Muscle layer of colon (tissue), 2 donors: ENCODE measurements around the gene NMRK2.
"Not testable (repeated sequence)": the region's sequence is repeated elsewhere in the genome, so short reads cannot be mapped to it uniquely, and the experiment has no call there.

Experiments
- H3K27ac ChIP-seq: one replicate; pipeline ENCODE4 v1.7.0; 2013; ENCODE audit warnings: low read depth, mild to moderate bottlenecking, low read length, moderate library complexity
- H3K27me3 ChIP-seq, 2 donors: one replicate each; pipeline ENCODE4 v1.7.0; 2013; ENCODE audit warnings: low read length in 2 of 2, mild to moderate bottlenecking in 2 of 2; ENCODE audit not compliant: insufficient read depth in 2 of 2, control insufficient read depth in 1 of 2
- H3K36me3 ChIP-seq: one replicate; pipeline ENCODE4 v1.7.0; 2013; ENCODE audit warnings: mild to moderate bottlenecking, low read length; ENCODE audit not compliant: insufficient read depth
- H3K4me1 ChIP-seq: one replicate; pipeline ENCODE4 v1.7.0; 2013; ENCODE audit warnings: mild to moderate bottlenecking, low read length; ENCODE audit not compliant: insufficient read depth
- H3K4me3 ChIP-seq, 2 donors: one replicate each; pipeline ENCODE4 v1.7.0; 2013; ENCODE audit warnings: low read length in 2 of 2, low read depth in 1 of 2, mild to moderate bottlenecking in 1 of 2, moderate library complexity in 1 of 2
- H3K9ac ChIP-seq: one replicate; pipeline ENCODE4 v1.7.0; 2013; ENCODE audit warnings: low read length
- H3K9me3 ChIP-seq: one replicate; pipeline ENCODE4 v1.7.0; 2013; ENCODE audit warnings: mild to moderate bottlenecking, low read length
- donor health status: abdominal sarcoma.
- donor health status: Adenocarcinoma of cecum.

Gene NMRK2

DNA sequence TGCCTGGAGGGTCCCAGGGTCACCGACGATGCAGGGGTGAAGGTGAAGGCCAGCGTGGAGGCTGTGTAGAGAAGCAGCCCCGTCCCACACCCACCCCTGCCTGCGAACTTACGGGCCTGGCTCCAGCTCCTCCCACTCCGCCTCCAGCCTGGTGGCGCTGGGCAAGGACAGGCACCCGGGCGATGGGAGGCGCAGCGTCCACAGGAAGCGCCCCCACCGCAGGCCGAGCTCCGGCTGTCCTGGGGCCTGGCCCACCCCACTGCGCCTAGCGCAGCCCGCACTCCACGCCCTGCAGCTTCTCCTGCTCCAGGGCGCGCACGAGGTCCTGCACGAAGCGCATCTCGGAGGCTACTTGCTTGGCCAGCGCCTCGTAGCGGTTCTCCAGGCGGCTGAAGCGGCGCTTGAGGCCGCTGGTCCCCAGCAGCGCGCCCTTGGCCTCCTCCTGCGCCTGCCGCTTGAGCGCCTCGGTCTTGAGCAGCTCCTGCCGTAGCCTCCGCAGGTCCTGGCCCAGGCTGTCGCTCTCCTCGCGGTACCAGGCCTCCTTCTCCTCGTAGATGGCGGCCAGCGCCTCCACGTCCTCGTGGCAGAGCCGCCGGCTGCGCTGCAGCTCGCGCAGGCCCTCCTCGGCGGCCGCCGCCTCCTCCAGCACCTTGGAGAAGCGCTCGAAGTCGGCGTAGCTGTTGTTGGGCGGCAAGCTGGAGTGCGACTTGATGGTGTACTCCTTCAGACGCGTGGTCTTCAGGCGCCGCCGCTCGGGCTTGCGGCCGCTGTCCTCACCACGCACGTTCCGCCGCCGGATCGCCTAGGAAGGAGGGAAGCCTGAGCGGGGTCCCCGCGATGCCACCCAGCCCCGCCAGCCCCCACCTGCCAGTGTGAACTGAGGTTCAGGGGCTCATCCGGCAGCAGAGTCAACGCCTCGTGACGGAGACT is 26.2 kb downstream of the NMRK2 start:
- Histone ChIP-seq H3K4me1 (peaks cover 3% of the 10 kb centered on the region), H3K9me3 (no peaks in the 10 kb centered on the region), H3K9ac (no peak overlapping the region), H3K27me3 (no peaks in the 10 kb centered on the region), H3K36me3 (peaks cover 62% of the 10 kb centered on the region), H3K4me3 (no peak overlapping the region), H3K27ac (no peak overlapping the region)

DNA sequence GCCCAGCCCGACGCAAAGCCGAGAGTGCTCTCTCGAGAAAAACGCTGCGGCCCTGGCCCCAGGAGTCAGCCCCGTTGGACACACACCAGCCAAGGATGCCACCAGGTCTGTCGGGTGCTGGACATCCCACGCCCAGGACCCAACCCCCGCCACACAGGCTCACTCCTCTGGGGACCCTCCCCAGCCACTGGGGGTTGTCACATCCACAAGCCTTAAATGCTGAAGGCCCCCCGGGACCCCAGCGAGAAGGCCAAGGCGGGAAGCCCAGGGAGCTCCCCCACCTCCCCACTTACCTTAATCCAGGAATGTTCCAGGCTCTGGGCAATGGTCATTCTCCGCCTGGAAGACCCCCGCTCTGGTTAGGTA is 26.9 kb downstream of the NMRK2 start:
- Histone ChIP-seq H3K4me1 (no peaks in the 10 kb centered on the region), H3K9me3 (no peaks in the 10 kb centered on the region), H3K27me3 (no peaks in the 10 kb centered on the region), H3K27ac (no peak overlapping the region), H3K4me3 (no peak overlapping the region), H3K36me3 (peaks cover 62% of the 10 kb centered on the region), H3K9ac (no peak overlapping the region)

DNA sequence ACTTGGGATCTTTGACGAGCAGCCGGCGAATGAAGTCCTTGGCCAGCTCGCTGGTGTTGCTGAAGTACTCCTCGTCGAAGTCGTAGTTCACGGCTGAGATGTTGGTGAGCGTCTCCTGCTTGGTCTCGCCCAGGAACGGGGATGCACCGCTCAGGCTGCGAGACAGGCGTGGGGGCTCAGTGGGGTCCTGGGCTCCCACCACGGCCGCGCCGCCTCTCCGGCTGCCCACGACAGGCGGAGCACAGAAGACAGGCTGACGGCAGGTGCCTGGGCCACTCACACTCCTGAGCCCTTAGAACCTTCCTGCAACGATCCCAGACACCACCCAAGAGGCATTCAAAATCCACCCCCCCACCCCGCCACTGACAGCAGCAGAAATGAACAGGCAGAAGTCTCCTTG is 28.1 kb downstream of the NMRK2 start:
- Histone ChIP-seq H3K27me3 (no peaks in the 10 kb centered on the region), H3K27ac (no peak overlapping the region), H3K9me3 (no peaks in the 10 kb centered on the region), H3K9ac (no peak overlapping the region), H3K36me3 (peaks cover 61% of the 10 kb centered on the region), H3K4me3 (no peak overlapping the region), H3K4me1 (peaks cover 4% of the 10 kb centered on the region)

DNA sequence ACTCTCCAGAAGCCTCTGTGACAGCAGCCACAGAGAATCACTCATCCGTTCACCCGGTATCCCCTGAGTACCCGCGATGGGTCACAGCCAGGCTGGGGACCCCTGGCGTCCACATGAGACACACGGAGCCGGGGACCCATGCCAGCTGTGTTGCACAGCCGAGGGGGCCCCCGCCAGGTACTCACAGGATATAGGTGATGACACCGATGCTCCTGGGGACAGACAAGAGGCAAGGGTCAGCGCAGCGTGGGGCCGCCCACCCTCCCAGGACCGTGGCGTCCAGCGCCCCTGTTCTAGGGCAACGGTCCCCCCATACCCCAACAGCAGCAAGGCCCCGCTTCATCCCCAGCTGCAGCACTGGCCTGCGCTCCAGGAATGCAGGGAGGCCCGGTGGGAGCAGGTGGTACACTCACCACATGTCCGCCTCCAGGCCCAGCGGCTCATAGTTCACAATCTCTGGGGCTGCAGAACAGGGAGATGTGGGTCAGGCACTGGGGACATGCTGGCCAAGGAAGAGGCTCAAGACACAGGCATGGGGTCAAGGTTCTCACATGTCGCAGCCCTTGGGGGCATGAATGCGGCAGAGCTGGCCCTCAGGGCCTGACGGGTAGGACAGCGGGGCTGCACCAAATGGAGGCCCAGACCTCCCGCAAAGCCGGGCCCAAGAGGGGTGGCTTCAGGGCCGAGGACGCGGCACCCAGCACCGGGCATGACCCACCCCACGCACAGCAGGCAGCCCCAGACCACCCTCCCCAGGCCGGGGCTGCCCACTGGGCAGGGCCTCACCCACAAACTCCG is 30.8 kb downstream of the NMRK2 start:
- Histone ChIP-seq H3K36me3 (peaks cover 63% of the 10 kb centered on the region), H3K27ac (no peak overlapping the region), H3K4me1 (peaks cover 28% of the 10 kb centered on the region), H3K9ac (no peak overlapping the region), H3K9me3 (no peaks in the 10 kb centered on the region), H3K4me3 (no peak overlapping the region), H3K27me3 (no peaks in the 10 kb centered on the region)

DNA sequence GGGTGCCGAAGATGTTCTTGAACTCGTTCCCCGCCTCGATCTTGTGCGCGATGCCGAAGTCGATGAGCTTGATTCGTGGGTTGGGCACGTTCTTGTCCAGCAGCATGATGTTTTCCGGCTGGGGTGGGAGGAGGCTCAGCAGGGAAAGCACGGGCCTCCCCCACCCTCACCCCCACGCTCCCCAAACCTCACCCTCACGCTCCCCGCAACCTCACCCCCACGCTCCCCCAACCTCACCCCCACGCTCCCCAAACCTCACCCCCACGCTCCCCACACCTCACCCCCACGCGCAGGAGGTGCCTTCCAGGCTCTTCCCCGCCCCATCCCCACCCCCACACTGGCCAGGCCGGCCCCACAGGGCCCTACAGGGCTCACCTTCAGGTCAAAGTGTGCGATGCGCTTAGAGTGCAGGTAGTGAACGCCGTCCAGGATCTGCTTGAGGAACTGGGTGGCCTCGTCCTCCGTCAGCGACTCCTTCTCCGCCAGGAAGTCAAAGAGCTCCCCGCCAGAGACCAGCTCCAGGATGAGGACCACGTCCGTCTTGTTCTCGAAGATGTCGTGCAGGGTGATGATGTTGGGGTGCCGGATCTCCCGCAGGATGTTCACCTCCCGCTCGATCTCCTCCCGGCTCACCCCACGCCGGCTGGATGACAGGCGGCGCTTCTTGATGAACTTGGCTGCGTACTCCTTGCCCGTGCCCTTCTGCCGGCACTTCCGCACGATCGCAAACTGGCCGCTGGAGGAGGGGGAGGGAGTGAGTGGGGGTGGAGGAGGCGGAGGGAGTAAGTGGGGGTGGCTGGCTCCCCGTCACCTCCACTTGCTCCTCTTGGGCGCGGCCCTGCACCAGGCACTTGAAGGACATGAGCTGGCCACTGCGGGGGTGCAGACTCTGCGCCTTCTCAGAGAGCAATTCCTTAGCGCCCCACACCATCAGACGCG is 31.7 kb downstream of the NMRK2 start:
- Histone ChIP-seq H3K4me3 (no peak overlapping the region), H3K27me3 (no peaks in the 10 kb centered on the region), H3K9me3 (no peaks in the 10 kb centered on the region), H3K9ac (no peak overlapping the region), H3K27ac (no peak overlapping the region), H3K4me1 (peaks cover 36% of the 10 kb centered on the region), H3K36me3 (peaks cover 59% of the 10 kb centered on the region)

DNA sequence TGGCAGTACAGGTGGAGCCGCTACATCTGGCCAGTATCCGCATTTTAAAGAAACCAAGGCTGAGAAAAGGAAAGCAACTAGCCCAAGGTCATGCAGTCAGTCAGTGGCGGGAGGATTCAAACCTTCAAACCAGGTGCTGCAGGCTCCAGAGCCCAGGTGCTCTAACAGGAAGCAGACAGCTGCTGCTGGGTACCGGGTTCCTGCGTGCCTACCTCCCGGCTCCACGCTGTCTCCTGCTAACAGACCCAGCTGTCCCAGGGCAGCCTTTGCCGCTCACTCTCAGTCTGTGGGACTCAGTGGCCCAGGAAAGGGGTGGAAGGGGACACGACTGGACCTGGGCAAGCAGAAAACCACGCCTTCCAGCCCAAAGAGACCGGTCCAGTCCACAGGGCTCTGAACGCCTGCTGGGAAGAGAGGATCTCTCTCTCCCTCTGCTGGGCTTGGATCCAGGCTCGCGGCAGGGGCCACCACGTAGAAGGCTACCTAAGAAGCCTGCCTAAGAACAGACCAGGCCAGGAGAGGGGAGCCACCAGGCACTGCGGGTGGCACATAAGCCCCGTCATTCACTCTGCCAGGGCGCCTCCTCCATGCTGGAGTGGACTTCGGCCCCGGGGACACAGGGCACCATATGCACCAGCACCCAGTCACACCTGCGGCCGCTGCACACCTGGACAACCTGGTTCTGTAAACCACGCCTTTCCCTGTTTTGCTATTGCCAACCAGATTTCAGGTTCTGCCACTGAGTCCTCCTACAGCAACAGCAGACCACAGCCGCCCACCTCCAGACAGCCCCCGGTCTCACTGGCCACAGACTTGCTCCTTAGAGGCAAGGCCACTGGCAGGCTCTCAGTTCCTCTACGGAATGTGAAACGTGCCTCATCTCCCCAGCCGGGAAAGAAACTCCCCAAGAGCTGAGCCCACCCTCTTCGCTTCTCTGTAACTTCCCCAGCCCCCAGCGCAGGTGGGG is 33.5 kb downstream of the NMRK2 start:
- Histone ChIP-seq H3K9me3 (no peaks in the 10 kb centered on the region), H3K4me1 (peaks cover 42% of the 10 kb centered on the region), H3K27ac (peak overlapping the region; percentile 71), H3K27me3 (no peaks in the 10 kb centered on the region), H3K36me3 (peaks cover 41% of the 10 kb centered on the region), H3K9ac (peak overlapping the region; percentile 12), H3K4me3 (peak overlapping the region in 1 of 2 donors; percentile 5)

DNA sequence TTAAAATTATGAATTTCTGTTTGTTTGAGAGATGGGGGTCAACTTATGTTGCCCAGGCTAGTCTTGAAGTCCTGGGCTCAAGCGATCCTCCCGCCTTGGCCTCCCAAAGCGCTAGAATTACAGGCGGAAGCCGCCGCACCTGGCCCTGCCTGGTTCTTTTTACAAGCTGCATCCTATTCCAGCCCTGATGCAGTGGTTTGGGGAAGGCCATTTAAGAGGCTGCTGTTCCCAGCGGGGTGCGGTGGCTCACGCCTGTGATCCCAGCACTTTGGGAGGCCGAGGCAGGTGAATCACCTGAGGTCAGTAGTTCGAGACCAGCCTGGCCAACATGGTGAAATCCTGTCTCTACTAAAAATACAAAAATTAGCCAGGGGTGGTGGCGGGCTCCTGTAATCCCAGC is 35.1 kb downstream of the NMRK2 start:
- H3K27me3 ChIP-seq, H3K9me3 ChIP-seq: not testable (repeated sequence)
- Histone ChIP-seq H3K9ac (peak overlapping the region; percentile 84), H3K27ac (peak overlapping the region; percentile 76), H3K36me3 (peaks cover 29% of the 10 kb centered on the region), H3K4me1 (peaks cover 44% of the 10 kb centered on the region), H3K4me3 (peak overlapping the region in 1 of 2 donors; percentile 32)

DNA sequence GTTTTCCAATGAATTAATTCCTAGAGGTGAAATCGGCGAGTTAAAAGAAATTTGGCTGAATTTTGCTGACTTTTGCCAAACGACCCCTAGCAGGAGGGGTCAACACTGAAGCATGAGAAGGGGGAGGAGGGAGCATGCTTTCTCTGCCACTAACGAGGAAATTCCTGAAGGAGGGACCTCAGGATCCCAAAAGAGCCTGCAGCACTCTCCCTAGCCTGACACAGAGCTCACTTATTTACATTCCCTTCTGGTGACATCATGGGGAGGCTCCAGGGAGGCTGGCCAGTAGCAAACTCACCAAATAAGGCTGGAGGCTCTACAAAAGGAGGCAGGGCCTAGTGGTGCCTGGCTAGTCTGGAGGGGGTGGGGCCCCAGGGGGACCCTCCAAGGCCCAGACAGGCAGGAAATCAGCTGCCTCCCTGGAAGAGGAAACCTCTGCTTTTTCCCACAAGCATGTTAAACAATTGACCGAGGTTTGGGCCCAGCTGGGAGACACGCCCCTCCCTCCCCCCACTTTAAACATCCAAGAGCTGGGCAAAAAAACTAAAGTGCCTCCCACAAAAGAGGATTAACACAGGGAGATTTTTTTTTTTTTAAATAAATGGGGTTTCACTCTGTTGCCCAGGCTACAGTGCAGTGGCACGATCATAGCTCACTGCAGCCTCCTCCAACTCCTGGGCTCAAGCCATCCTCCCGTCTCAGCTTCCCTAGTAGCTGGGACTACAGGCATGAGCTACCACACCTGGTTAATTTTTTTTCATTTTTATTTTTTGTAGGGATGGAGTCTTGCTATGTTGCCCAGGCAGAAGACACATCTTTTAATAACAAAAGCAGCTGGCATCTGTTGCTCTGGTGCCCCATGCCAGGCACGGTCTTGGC is 35.9 kb downstream of the NMRK2 start:
- peaks cover 44% of the 10 kb centered on the region for H3K4me1 ChIP-seq
- peaks cover 21% of the 10 kb centered on the region for H3K36me3 ChIP-seq

DNA sequence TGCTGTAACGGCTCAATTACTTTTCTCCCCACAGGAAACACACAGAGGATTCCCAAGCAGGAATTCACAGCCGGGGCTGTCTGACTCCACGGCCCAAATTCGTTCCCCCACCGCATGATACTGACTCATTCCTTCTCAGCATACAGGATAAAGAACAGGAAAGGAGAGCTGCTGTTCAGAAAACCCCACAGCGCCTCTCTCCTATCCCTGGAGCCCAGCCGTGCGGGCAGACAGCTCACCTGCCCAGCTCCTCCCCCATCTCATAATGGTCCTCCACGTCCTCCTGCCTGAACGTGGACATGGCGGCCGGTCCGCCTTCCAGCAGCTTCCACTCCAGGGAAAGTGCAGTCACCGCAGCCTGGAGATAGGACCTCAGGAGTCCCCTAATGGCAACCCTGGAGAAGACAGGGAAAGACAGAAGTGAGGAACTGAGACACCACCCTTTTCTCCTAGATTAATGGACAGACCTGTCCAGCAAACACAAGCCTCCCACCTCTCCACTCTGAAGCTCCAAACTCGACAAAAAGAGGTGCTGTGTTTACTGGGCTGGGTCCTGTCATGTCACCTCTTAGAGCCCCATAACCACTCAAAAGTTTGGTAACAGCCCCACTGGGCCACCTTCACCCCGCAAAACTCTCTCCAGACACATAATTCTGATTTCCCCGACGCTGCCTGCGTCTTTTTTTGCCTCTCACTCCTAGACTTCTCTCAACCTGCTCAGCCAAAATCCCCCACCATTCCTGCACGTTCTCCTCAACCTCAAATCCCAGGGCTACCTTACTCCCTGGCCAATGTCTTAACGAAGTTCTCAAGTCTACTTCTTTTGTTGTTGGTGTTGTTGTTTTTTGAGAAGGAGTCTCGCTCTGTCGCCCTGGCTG is 36.8 kb downstream of the NMRK2 start:
- peaks cover 44% of the 10 kb centered on the region for H3K4me1 ChIP-seq

More for the DNA sequence above, 35.9 kb downstream of the NMRK2 start:
- H3K27me3 ChIP-seq, result no peaks in the 10 kb centered on the region
- H3K27ac ChIP-seq, result peak overlapping the region; percentile 97
- no peaks in the 10 kb centered on the region for H3K9me3 ChIP-seq
- peak overlapping the region; percentile 65 to 97 for H3K4me3 ChIP-seq
- peak overlapping the region; percentile 84 for H3K9ac ChIP-seq

More for the DNA sequence above, 36.8 kb downstream of the NMRK2 start:
- peak overlapping the region; percentile 65 to 97 for H3K4me3 ChIP-seq
- H3K27ac ChIP-seq, result peak overlapping the region; percentile 97
- peaks cover 18% of the 10 kb centered on the region for H3K36me3 ChIP-seq
- no peaks in the 10 kb centered on the region for H3K27me3 ChIP-seq
- H3K9me3 ChIP-seq, result no peaks in the 10 kb centered on the region
- H3K9ac ChIP-seq, result peak overlapping the region; percentile 84
